HepG2 (cell line): ENCODE results near the gene STC2. TPM values are rescaled to one million over a fixed set of nuclear protein-coding genes. Genes with fewer than 3 reads are reported as not detected.

Experiments
- ADNP ChIP-seq: sonication (generic); formaldehyde crosslinking; IDR thresholded peaks from 2 replicates; pipeline ENCODE4 v1.4.0; 2020; ENCODE audit warnings: missing genetic modification reagents
- BCL6 ChIP-seq: IDR thresholded peaks from 2 replicates; pipeline ENCODE4 v1.6.1; 2016; ENCODE audit warnings: missing genetic modification reagents, missing compliant biosample characterization
- MEIS2 ChIP-seq: sonication (generic); formaldehyde crosslinking; IDR thresholded peaks from 2 replicates; pipeline ENCODE4 v1.9.0; 2021; ENCODE audit warnings: mild to moderate bottlenecking, missing genetic modification reagents
- MXD4 ChIP-seq: IDR thresholded peaks from 2 replicates; pipeline ENCODE4 v1.6.1; 2016; ENCODE audit warnings: mild to moderate bottlenecking, missing biosample characterization, missing genetic modification reagents
- REPIN1 ChIP-seq: sonication (generic); formaldehyde crosslinking; IDR thresholded peaks from 2 replicates; pipeline ENCODE4 v1.8.0; 2022; ENCODE audit warnings: missing genetic modification reagents, low read depth, mild to moderate bottlenecking, borderline replicate concordance
- RFXAP ChIP-seq: sonication (generic); formaldehyde crosslinking; IDR thresholded peaks from 2 replicates; pipeline ENCODE4 v1.4.0; 2020; ENCODE audit warnings: missing genetic modification reagents, borderline replicate concordance
- SIX1 ChIP-seq: sonication (generic); formaldehyde crosslinking; IDR thresholded peaks from 2 replicates; pipeline ENCODE4 v1.4.0; 2020; ENCODE audit warnings: missing genetic modification reagents, borderline replicate concordance
- SMC3 ChIP-seq: IDR thresholded peaks from 2 replicates; pipeline ENCODE4 v1.6.1; 2011; ENCODE audit warnings: low read length, improper control_type of control experiment
- SNRNP70 ChIP-seq: fragments of 200-400 bp; formaldehyde crosslinking; IDR thresholded peaks from 2 replicates; pipeline ENCODE4 v1.6.1; 2017; ENCODE audit warnings: mild to moderate bottlenecking, low read depth, low read length, moderate library complexity
- TCF12 ChIP-seq, 2 experiments: fragments of 450-650 bp in 1 of 2; sonication (generic) in 1 of 2; formaldehyde crosslinking in 1 of 2; IDR thresholded peaks; 2 replicates each; pipeline versions ENCODE4 v1.6.1 to v1.8.0; 2017 to 2022; ENCODE audit warnings: antibody characterized with exemption in 1 of 2, mild to moderate bottlenecking in 1 of 2, missing genetic modification reagents in 1 of 2, moderate library complexity in 1 of 2
- ZNF282 ChIP-seq: fragments of 450-650 bp; IDR thresholded peaks from 2 replicates; pipeline ENCODE4 v1.6.1; 2018; ENCODE audit not compliant: partially characterized antibody
- ZNF549 ChIP-seq: sonication (generic); formaldehyde crosslinking; IDR thresholded peaks from 2 replicates; pipeline ENCODE4 v1.5.0; 2020; ENCODE audit warnings: missing genetic modification reagents
- ZNF564 ChIP-seq: sonication (generic); formaldehyde crosslinking; IDR thresholded peaks from 2 replicates; pipeline ENCODE4 v1.8.1; 2023; ENCODE audit warnings: mild to moderate bottlenecking, missing genetic modification reagents
- ZNF747 ChIP-seq: sonication (generic); formaldehyde crosslinking; IDR thresholded peaks from 2 replicates; pipeline ENCODE4 v1.8.1; 2023; ENCODE audit warnings: missing genetic modification reagents, mild to moderate bottlenecking, borderline replicate concordance
- ZNF780A ChIP-seq: sonication (generic); formaldehyde crosslinking; IDR thresholded peaks from 2 replicates; pipeline ENCODE4 v1.8.0; 2022; ENCODE audit warnings: mild to moderate bottlenecking, missing genetic modification reagents, moderate library complexity
- polyA plus RNA-seq, 8 experiments: library from polyadenylated mRNA; depleted of rRNA in 3 of 8; stranded (reverse) in 7 of 8; unstranded in 1 of 8; fragments of >200 nt; fragmentation: Illumina TruSeq in 4 of 8; extraction: Trizol in 4 of 8; gene quantifications; 2 replicates each; pipeline versions ENCODE4 v1.2.1 to v1.2.3, GENCODE V29; 2011 to 2016; ENCODE audit warnings: low read depth in 4 of 8, missing spikeins in 1 of 8, mixed read lengths in 1 of 8; ENCODE audit not compliant: insufficient read depth in 1 of 8
- total RNA-seq, 5 experiments: library from RNA; depleted of rRNA; stranded (reverse); fragments of >200 nt; fragmentation: Illumina TruSeq; extraction: Trizol; gene quantifications; 2 replicates each; pipeline ENCODE4 v1.2.3, GENCODE V29; 2016; ENCODE audit warnings: low read depth in 1 of 5
- TF ChIP-seq, protein P1 (sequence below): sonication (generic); formaldehyde crosslinking; IDR thresholded peaks from 2 replicates; pipeline ENCODE4 v1.8.1; 2023; ENCODE audit warnings: mild to moderate bottlenecking, inconsistent platforms, moderate library complexity, missing genetic modification reagents, borderline replicate concordance
- TF ChIP-seq, protein P2 (sequence below): sonication (generic); formaldehyde crosslinking; IDR thresholded peaks from 2 replicates; pipeline ENCODE4 v1.8.1; 2023; ENCODE audit warnings: mild to moderate bottlenecking, missing genetic modification reagents
- TF ChIP-seq, protein P3 (sequence below): sonication (generic); formaldehyde crosslinking; IDR thresholded peaks from 2 replicates; pipeline ENCODE4 v1.5.0; 2020; ENCODE audit warnings: mild to moderate bottlenecking, missing genetic modification reagents
- TF ChIP-seq, protein P4 (sequence below): sonication (generic); formaldehyde crosslinking; IDR thresholded peaks from 2 replicates; pipeline ENCODE4 v1.8.1; 2023; ENCODE audit warnings: mild to moderate bottlenecking, missing genetic modification reagents

The STC2 gene
- total and polyA plus RNA-seq, 2 of the 13 experiments (the other 11 are each of a cell fraction or from before 2014, with no cell fraction given), result 27.1 to 69.2 TPM

DNA sequence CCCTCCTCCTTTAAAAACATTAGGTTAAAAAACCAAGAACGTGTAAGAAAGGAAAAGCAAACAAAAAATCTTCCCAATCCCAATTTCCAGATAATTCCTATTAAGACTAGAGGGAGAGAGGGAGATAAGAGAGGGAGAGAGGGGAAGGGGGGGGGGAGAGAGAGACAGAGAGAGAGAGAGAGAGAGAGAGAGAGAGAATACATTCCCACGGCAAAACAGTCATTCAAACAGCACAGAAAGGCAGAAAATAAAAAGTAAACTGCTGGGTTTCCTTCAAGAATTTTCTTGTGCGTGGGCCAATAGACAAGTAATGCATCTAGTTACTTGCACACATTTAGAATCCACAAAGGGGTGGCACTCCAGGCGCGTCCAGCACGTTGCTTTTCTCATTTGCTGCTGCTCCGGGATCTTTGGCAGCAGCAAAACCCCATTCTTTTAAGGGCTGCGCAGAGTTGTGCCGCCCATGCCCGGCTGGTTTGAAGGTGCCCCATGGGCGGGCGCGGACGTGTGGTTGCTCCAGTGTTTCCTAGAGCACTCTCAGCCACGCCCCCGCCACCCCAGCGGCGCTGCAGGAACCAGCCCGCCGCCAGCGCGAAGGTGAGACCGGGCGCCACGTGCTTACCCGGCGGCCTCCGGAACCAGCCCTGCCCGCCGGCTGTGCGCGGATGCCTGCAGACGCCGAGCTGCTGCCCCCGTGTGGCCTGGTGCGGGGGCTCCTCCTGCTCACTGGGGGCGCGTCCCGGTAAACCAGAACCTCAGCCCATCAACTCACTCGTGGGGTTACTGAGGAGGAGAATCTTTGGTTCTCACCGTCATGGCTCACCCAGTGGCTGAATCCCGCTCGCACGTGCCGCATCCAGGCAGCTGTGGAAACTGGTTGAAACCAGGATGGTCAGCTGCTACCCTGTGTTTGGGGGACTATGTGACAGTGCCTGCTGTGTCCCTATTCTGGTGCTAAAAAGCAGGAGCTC, 44.6 kb downstream of the STC2 start (continued):
- peak; percentile 95; the same call in 1 of the 2 replicates for TF ChIP-seq RFXAP (CRISPR knock-in tag)
- TF ChIP-seq SIX1 (CRISPR knock-in tag), result no peak
- peak; percentile 83; the same call in 1 of the 2 replicates for TF ChIP-seq ZNF780A
- peak; percentile 99 for TF ChIP-seq MXD4 (CRISPR knock-in tag)
- TF ChIP-seq, protein P1, sequence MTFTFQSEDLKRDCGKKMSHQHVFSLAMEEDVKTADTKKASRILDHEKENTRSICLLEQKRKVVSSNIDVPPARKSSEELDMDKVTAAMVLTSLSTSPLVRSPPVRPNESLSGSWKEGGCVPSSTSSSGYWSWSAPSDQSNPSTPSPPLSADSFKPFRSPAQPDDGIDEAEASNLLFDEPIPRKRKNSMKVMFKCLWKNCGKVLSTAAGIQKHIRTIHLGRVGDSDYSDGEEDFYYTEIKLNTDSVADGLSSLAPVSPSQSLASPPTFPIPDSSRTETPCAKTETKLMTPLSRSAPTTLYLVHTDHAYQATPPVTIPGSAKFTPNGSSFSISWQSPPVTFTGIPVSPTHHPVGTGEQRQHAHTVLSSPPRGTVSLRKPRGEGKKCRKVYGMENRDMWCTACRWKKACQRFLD (CRISPR knock-in tag), result peak; percentile 91; the same call in 1 of the 2 replicates
- TF ChIP-seq ADNP (CRISPR knock-in tag), result no peak
- TF ChIP-seq TCF12 (IDR thresholded peaks at IDR 0.05), result no peak
- TF ChIP-seq TCF12 (CRISPR knock-in tag; IDR thresholded peaks at IDR 0.05), result peak; percentile 70; the same call in 1 of the 2 replicates
- TF ChIP-seq ZNF564 (CRISPR knock-in tag), result peak; percentile 98
- TF ChIP-seq, protein P2, sequence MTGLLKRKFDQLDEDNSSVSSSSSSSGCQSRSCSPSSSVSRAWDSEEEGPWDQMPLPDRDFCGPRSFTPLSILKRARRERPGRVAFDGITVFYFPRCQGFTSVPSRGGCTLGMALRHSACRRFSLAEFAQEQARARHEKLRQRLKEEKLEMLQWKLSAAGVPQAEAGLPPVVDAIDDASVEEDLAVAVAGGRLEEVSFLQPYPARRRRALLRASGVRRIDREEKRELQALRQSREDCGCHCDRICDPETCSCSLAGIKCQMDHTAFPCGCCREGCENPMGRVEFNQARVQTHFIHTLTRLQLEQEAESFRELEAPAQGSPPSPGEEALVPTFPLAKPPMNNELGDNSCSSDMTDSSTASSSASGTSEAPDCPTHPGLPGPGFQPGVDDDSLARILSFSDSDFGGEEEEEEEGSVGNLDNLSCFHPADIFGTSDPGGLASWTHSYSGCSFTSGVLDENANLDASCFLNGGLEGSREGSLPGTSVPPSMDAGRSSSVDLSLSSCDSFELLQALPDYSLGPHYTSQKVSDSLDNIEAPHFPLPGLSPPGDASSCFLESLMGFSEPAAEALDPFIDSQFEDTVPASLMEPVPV (CRISPR knock-in tag), result peak; percentile 100
- TF ChIP-seq ZNF549 (CRISPR knock-in tag), result no peak
- TF ChIP-seq REPIN1, result peak; percentile 97
- peak; percentile 99 for TF ChIP-seq ZNF747 (CRISPR knock-in tag)
- TF ChIP-seq, protein P3, sequence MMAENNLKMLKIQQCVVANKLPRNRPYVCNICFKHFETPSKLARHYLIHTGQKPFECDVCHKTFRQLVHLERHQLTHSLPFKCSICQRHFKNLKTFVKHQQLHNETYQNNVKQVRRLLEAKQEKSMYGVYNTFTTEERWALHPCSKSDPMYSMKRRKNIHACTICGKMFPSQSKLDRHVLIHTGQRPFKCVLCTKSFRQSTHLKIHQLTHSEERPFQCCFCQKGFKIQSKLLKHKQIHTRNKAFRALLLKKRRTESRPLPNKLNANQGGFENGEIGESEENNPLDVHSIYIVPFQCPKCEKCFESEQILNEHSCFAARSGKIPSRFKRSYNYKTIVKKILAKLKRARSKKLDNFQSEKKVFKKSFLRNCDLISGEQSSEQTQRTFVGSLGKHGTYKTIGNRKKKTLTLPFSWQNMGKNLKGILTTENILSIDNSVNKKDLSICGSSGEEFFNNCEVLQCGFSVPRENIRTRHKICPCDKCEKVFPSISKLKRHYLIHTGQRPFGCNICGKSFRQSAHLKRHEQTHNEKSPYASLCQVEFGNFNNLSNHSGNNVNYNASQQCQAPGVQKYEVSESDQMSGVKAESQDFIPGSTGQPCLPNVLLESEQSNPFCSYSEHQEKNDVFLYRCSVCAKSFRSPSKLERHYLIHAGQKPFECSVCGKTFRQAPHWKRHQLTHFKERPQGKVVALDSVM, result peak; percentile 83
- TF ChIP-seq BCL6 (CRISPR knock-in tag), result peak; percentile 93
- TF ChIP-seq SMC3, result peak; percentile 60; the same call in 1 of the 2 replicates
- TF ChIP-seq MEIS2 (CRISPR knock-in tag), result peak; percentile 97
- TF ChIP-seq ZNF282, result no peak
- no peak for TF ChIP-seq SNRNP70
- TF ChIP-seq, protein P4, sequence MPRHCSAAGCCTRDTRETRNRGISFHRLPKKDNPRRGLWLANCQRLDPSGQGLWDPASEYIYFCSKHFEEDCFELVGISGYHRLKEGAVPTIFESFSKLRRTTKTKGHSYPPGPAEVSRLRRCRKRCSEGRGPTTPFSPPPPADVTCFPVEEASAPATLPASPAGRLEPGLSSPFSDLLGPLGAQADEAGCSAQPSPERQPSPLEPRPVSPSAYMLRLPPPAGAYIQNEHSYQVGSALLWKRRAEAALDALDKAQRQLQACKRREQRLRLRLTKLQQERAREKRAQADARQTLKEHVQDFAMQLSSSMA, result 0 out of 2 replicates have a peak, but pooled peaks have one; percentile 75
